Kidney epithelial cell (primary cell): ENCODE results near the gene AANAT. TPM values are rescaled to one million over a fixed set of nuclear protein-coding genes. Genes with fewer than 3 reads are reported as not detected.

Experiments
- DNase-seq: peaks from one replicate; pipeline ENCODE4 v3.0.0-alpha.2; 2010; ENCODE audit warnings: low read depth
- H3K27me3 ChIP-seq: 2 replicates; pipeline ENCODE4 v1.6.0; 2011; ENCODE audit warnings: low read length; ENCODE audit not compliant: control insufficient read depth, insufficient read depth
- H3K36me3 ChIP-seq: 2 replicates; pipeline ENCODE4 v1.5.1; 2011; ENCODE audit warnings: low read length; ENCODE audit not compliant: control insufficient read depth, insufficient read depth
- H3K4me3 ChIP-seq: 2 replicates; pipeline ENCODE4 v1.5.1; 2011; ENCODE audit warnings: low read depth, mild to moderate bottlenecking, control low read depth, low read length
- total RNA-seq: library from RNA; depleted of rRNA; stranded (reverse); fragments of >200 nt; gene quantifications from 2 replicates; pipeline ENCODE4 v1.2.3, GENCODE V29; 2015
- TF ChIP-seq, protein P1 (sequence below): IDR thresholded peaks from 2 replicates; pipeline ENCODE4 v1.5.1; 2011; ENCODE audit warnings: mild to moderate bottlenecking, moderate library complexity, low read length, control low read depth, inconsistent platforms; ENCODE audit not compliant: insufficient read depth, poor library complexity, severe bottlenecking

The AANAT gene
- total RNA-seq, 1 donor from 2014 or later, result not detected

DNA sequence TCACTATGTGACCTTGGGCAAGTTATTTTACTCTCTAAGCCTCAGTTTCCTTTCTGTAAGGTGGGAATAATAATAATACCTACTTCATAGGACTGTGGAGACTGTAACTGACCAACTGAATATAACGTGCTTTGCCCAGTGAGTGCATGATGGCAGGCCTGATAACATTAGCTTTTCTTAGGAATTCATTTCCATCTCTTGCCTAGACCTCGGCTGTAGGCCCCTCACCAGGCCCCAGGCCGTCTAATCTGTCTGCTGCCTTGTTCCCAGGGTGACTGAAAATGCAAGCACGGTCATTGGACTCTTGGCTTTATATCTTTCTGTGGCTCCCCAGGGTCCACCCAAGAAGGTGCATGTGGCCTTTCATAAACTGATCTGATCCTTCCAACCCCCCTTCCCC lies 7.7 kb upstream of the AANAT start:
- Histone ChIP-seq H3K27me3 (no peaks in the 10 kb centered on the region), H3K4me3 (no peak overlapping the region), H3K36me3 (no peaks in the 10 kb centered on the region)
- no peak for DNase-seq
- TF ChIP-seq, protein P1, sequence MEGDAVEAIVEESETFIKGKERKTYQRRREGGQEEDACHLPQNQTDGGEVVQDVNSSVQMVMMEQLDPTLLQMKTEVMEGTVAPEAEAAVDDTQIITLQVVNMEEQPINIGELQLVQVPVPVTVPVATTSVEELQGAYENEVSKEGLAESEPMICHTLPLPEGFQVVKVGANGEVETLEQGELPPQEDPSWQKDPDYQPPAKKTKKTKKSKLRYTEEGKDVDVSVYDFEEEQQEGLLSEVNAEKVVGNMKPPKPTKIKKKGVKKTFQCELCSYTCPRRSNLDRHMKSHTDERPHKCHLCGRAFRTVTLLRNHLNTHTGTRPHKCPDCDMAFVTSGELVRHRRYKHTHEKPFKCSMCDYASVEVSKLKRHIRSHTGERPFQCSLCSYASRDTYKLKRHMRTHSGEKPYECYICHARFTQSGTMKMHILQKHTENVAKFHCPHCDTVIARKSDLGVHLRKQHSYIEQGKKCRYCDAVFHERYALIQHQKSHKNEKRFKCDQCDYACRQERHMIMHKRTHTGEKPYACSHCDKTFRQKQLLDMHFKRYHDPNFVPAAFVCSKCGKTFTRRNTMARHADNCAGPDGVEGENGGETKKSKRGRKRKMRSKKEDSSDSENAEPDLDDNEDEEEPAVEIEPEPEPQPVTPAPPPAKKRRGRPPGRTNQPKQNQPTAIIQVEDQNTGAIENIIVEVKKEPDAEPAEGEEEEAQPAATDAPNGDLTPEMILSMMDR, result no peak

DNA sequence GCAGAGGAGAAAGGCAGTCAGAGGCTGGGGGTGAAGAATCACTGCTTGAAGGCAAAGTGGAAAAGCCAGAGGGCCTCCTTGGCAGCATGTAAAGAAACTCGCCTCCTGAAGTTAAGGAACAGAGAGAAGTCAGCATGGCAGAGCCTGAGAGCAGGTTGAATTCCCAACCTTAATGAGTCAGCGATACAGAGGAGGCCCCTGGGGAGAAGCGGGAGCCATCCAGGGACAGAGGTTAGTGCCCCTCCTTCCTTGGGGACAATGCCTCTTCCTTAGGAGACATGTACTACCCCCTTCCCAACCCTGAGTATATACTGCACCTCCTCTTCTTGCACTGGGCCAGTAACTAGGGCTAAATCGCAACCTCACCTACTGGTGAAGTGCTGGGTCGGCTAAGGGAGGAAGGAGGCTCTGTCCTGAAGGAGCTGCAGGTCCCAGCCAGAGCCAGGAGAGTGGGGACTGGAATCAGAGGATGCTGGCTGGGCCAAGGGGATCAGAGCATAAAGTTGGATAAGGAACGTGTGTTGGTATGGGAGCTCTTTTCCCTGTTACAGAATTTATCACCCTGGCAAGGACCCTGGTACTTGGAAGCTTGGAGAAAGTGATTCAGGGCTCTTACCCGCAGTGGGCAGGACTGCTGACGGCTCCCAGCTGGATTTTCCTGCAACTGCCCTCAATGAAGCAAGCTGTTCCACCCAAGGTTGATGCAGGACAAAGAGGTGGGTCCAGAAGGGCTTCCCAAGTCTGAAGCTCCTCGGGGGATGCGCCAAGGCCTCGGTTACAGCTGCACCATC lies 5.4 kb upstream of the AANAT start:
- no peak for DNase-seq
- Histone ChIP-seq H3K27me3 (no peaks in the 10 kb centered on the region), H3K4me3 (no peak overlapping the region), H3K36me3 (no peaks in the 10 kb centered on the region)
- TF ChIP-seq, protein P1, result no peak

DNA sequence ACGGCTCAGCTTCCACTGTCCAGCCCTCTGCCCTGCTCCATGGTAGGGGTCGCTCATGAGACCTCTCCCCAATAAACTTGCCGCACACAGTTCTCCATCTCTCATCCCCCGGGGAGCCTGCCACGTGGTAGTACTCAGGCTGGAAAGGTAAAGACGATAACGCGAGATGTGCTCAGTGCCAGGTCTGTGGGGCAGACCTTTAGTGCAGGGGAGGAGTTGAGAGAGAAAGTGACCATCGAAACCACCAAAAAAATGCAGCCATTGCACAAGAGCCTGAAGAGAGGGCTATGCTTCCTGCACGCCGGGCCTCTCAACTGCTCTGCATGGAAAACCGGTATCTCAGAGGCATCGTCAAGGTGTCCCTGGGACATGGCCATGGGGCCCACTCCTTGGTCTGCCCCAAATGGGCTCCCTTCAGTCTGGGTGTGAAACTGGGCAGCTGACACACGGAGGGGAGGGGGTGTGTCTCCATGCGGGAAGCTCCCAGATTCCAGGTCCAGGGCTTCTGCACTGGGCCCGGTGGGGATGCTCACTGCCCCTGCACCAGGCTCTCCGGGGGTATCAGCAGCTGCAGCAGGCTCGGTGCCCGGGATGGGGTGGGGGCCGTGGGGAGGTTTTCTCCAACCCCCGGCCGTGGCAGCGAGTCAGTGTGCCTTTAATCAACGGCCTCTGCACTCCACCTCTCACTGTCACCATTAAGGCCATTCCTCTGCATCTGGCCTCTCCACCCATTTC lies 4.7 kb upstream of the AANAT start:
- Histone ChIP-seq H3K4me3 (no peak overlapping the region), H3K36me3 (no peaks in the 10 kb centered on the region), H3K27me3 (no peaks in the 10 kb centered on the region)
- TF ChIP-seq, protein P1, result no peak
- DNase-seq, result no peak

- no peak for DNase-seq
- no peak overlapping the region for H3K4me3 ChIP-seq
- no peaks in the 10 kb centered on the region for H3K36me3 ChIP-seq
- TF ChIP-seq, protein P1, result no peak
- no peaks in the 10 kb centered on the region for H3K27me3 ChIP-seq
Observed at GRCh38 chr17:76466775-76467130, 650 bp upstream of the AANAT start.

- H3K27me3 ChIP-seq, result no peaks in the 10 kb centered on the region
- H3K36me3 ChIP-seq, result no peaks in the 10 kb centered on the region
- DNase-seq, result no peak
- TF ChIP-seq, protein P1, result no peak
- no peak overlapping the region for H3K4me3 ChIP-seq
Observed at GRCh38 chr17:76467809-76468633, 618 bp downstream of the AANAT start.
